Lung (tissue), 12 donors: ENCODE results near the gene POC5. TPM values are rescaled to one million over a fixed set of nuclear protein-coding genes. Genes with fewer than 3 reads are reported as not detected.

Experiments
- ATAC-seq: fragments of 200-7000 bp; cut with Tn5 transposase; one replicate; pipeline ENCODE4 v1.9.1; 2020; ENCODE audit warnings: moderate number of reproducible peaks; ENCODE audit not compliant: insufficient read depth, low FRiP score
- DNase-seq, 3 donors: peaks; one replicate each; pipeline ENCODE4 v3.0.0-alpha.2; 2013 to 2017
- H3K27ac ChIP-seq, 2 donors: one replicate each; pipeline ENCODE4 v1.5.1; 2013; ENCODE audit warnings: mild to moderate bottlenecking in 2 of 2, moderate library complexity in 2 of 2, control low read depth in 1 of 2, inconsistent platforms in 1 of 2, low read depth in 1 of 2, low read length in 1 of 2
- H3K27me3 ChIP-seq, 3 donors: one replicate each; pipeline ENCODE4 v1.5.1; 2013; ENCODE audit warnings: low read length in 2 of 3; ENCODE audit not compliant: control insufficient read depth in 3 of 3, insufficient read depth in 3 of 3
- H3K36me3 ChIP-seq, 4 donors: one replicate each; pipeline ENCODE4 v1.5.1; 2013; ENCODE audit warnings: low read length in 4 of 4, mild to moderate bottlenecking in 1 of 4, moderate library complexity in 1 of 4; ENCODE audit not compliant: control insufficient read depth in 4 of 4, insufficient read depth in 4 of 4
- H3K4me1 ChIP-seq, 5 donors: one replicate each; pipeline ENCODE4 v1.5.1; 2013; ENCODE audit warnings: low read length in 5 of 5, mild to moderate bottlenecking in 2 of 5, moderate library complexity in 1 of 5; ENCODE audit not compliant: control insufficient read depth in 5 of 5, insufficient read depth in 5 of 5
- H3K4me3 ChIP-seq: one replicate; pipeline ENCODE4 v1.5.1; 2013; ENCODE audit warnings: mild to moderate bottlenecking, control low read depth, moderate library complexity
- H3K9ac ChIP-seq, 2 donors: one replicate each; pipeline ENCODE4 v1.5.1; 2013; ENCODE audit warnings: low read length in 2 of 2, control low read depth in 1 of 2; ENCODE audit not compliant: insufficient read depth in 1 of 2
- H3K9me3 ChIP-seq, 4 donors: one replicate each; pipeline ENCODE4 v1.5.1; 2013; ENCODE audit warnings: low read length in 3 of 4, mild to moderate bottlenecking in 1 of 4, moderate library complexity in 1 of 4; ENCODE audit not compliant: control insufficient read depth in 4 of 4, insufficient read depth in 3 of 4
- CTCF ChIP-seq: IDR thresholded peaks from 2 replicates; pipeline ENCODE4 v1.5.1; 2012; ENCODE audit warnings: mild to moderate bottlenecking; ENCODE audit errors: control extremely low read depth, extremely low read depth
- WGBS, 2 donors: extraction: QIAGEN DNeasy Blood & Tissue Kit; methylation state at CpG; one replicate each; pipeline ENCODE4 v1.1.7; 2013; 5-methylcytosine and 5-hydroxymethylcytosine counted together
- polyA plus RNA-seq, 2 donors: library from polyadenylated mRNA; stranded (reverse); fragments of 200-250 nt; gene quantifications; one replicate each; pipeline ENCODE4 v1.2.1, GENCODE V29; 2013
- total RNA-seq, 2 donors: library from RNA; depleted of rRNA in 1 of 2; stranded (reverse); fragments of >200 nt in 1 of 2; gene quantifications; one replicate each; pipeline ENCODE4 v1.2.1, GENCODE V29; 2014 to 2021
- donor health status: control.
- donor health status: control.
- donor health status: Bipolar disorder and iron deficiency.
- donor health status: healthy.
- donor health status: DM: yes; HTN: yes; CAD: no.

POC5 gene
- total and polyA plus RNA-seq, 4 donors: 7.7 to 18.0 (median 11.0) TPM

- Histone ChIP-seq H3K4me1 (no peaks in the 10 kb centered on the region), H3K27me3 (no peaks in the 10 kb centered on the region), H3K36me3 (no peaks in the 10 kb centered on the region), H3K27ac (no peak overlapping the region), H3K9me3 (peaks cover 0 to 3% (median 0%) of the 10 kb centered on the region in 4 donors), H3K4me3 (no peak overlapping the region), H3K9ac (no peak overlapping the region)
- DNase-seq (no peak), ATAC-seq (no peak)
- WGBS, 2 donors: 91 to 100% methylated on average over 1 of the region's 1 CpG
- TF ChIP-seq CTCF: no peak
Observed at GRCh38 chr5:75637949-75638348, 79.3 kb downstream of the POC5 start.

- Histone ChIP-seq H3K27me3 (no peaks in the 10 kb centered on the region), H3K9ac (no peak overlapping the region), H3K4me3 (no peak overlapping the region), H3K36me3 (peaks cover 0 to 1% (median 0%) of the 10 kb centered on the region in 4 donors), H3K4me1 (peaks cover 0 to 5% (median 0%) of the 10 kb centered on the region in 5 donors), H3K9me3 (no peaks in the 10 kb centered on the region), H3K27ac (no peak overlapping the region)
- DNase-seq: no peak
- TF ChIP-seq CTCF: no peak
- no peak for ATAC-seq
- 96 to 100% methylated on average over 1 of the region's 1 CpG for WGBS, 2 donors
Observed at GRCh38 chr5:75632321-75632720, 84.9 kb downstream of the POC5 start.

GRCh38 chr5:75630875-75631274 is 86.4 kb downstream of the POC5 start:
- peaks cover 0 to under 1% (median 0%) of the 10 kb centered on the region in 4 donors for H3K9me3 ChIP-seq
- no peaks in the 10 kb centered on the region for H3K27me3 ChIP-seq
- TF ChIP-seq CTCF: no peak
- H3K36me3 ChIP-seq: peaks cover 0 to 1% (median 0%) of the 10 kb centered on the region in 4 donors
- 82 to 92% methylated on average over 2 of the region's 2 CpGs for WGBS, 2 donors
- DNase-seq: no peak
- no peak overlapping the region for H3K9ac ChIP-seq
- H3K27ac ChIP-seq: no peak overlapping the region
- peaks cover 0 to 5% (median under 1%) of the 10 kb centered on the region in 5 donors for H3K4me1 ChIP-seq
- ATAC-seq: no peak
- H3K4me3 ChIP-seq: no peak overlapping the region

- ATAC-seq (no peak), DNase-seq (peak in 1 of 3 donors; percentile 41)
- WGBS, 2 donors: 92 to 100% methylated on average over 1 of the region's 1 CpG
- Histone ChIP-seq H3K27me3 (no peaks in the 10 kb centered on the region), H3K4me3 (no peak overlapping the region), H3K36me3 (peaks cover 0 to 1% (median 0%) of the 10 kb centered on the region in 4 donors), H3K27ac (no peak overlapping the region), H3K4me1 (peaks cover 0 to 5% (median 2%) of the 10 kb centered on the region in 5 donors), H3K9ac (no peak overlapping the region), H3K9me3 (peaks cover 0 to 2% (median 0%) of the 10 kb centered on the region in 4 donors)
- no peak for TF ChIP-seq CTCF
Observed at GRCh38 chr5:75627801-75628200, 89.4 kb downstream of the POC5 start.
